Measurements from ENCODE around the gene OR2A25. TPM values are rescaled to one million over a fixed set of nuclear protein-coding genes. Genes with fewer than 3 reads are reported as not detected.

Gene OR2A25
- total RNA-seq, 1 experiment from 2014 or later: 0.13 TPM

- no peak within 1 kb of the TSS for H3K27ac Mint-ChIP-seq
- no peaks in the 10 kb centered on the region; the same call in 1 of the 2 replicates for H3K27me3 Mint-ChIP-seq (ENCODE audit: low read depth)
- H2AFZ ChIP-seq (ENCODE audit: low read length): no peak within 1 kb of the TSS
- no CpG with 5 or more reads among the region's 2 CpGs for WGBS (ENCODE audit: extremely low coverage, insufficient read length, low lambda C conversion rate)
- no peak within 1 kb of the TSS for H2BK5ac ChIP-seq (ENCODE audit: insufficient read length, low read length)
- no peak for DNase-seq
- no peak within 1 kb of the TSS for H2BK15ac ChIP-seq (ENCODE audit: low read depth, low read length)
- H3K4me1 ChIP-seq (ENCODE audit: insufficient read depth, low read length): no peaks in the 10 kb centered on the region
- H3K79me2 ChIP-seq (ENCODE audit: insufficient read depth, low read length): no peaks in the 10 kb centered on the region
- no peaks in the 10 kb centered on the region for H3K4me1 Mint-ChIP-seq
- H2AK5ac ChIP-seq (ENCODE audit: insufficient read length, low read length): no peak within 1 kb of the TSS
- H3K27me3 ChIP-seq (ENCODE audit: insufficient read depth, low read length): no peaks in the 10 kb centered on the region
- no peaks in the 10 kb centered on the region for H4K20me1 ChIP-seq (ENCODE audit: control insufficient read depth, insufficient read depth, insufficient read length)
- no peak within 1 kb of the TSS for H4K8ac ChIP-seq (replicated peaks; ENCODE audit: insufficient read length, low read depth, low read length)
- H2BK20ac ChIP-seq (ENCODE audit: low read depth, low read length, poor library complexity, severe bottlenecking): no peak within 1 kb of the TSS
- H3K14ac ChIP-seq (ENCODE audit: insufficient read depth, low read length): no peak within 1 kb of the TSS
- H4K91ac ChIP-seq (ENCODE audit: insufficient read length, low read depth, low read length): no peak within 1 kb of the TSS
- H3K79me1 ChIP-seq (ENCODE audit: insufficient read depth, low read depth, low read length, poor library complexity, severe bottlenecking): no peaks in the 10 kb centered on the region
- no peak within 1 kb of the TSS for H3K23ac ChIP-seq (ENCODE audit: insufficient read length, low read depth, low read length)
- no peak within 1 kb of the TSS for H3T11ph ChIP-seq (ENCODE audit: low read length)
- no peak within 1 kb of the TSS for H2BK12ac ChIP-seq (ENCODE audit: insufficient read length, low read depth, low read length)
- H3K56ac ChIP-seq (ENCODE audit: insufficient read length, low read depth, low read length): no peak within 1 kb of the TSS
- no peak within 1 kb of the TSS for H3K4me2 ChIP-seq (ENCODE audit: insufficient read depth, insufficient read length, low read length)
- no peak for TF ChIP-seq CTCF (conservative IDR thresholded peaks at IDR 0.05)
- no peaks in the 10 kb centered on the region for H3K36me3 Mint-ChIP-seq (ENCODE audit: insufficient read depth in 1 of 3, low read depth in 3 of 3)
- H3K9me3 ChIP-seq (ENCODE audit: control insufficient read depth, low read depth, low read length): no peaks in the 10 kb centered on the region
- H3K4me3 Mint-ChIP-seq: no peak within 1 kb of the TSS
- no peak within 1 kb of the TSS for H3K18ac ChIP-seq (ENCODE audit: insufficient read length, low read depth, low read length)
- H3K27ac ChIP-seq (ENCODE audit: insufficient read length, low read depth, low read length): no peak within 1 kb of the TSS
- H4K5ac ChIP-seq (ENCODE audit: insufficient read length, low read depth, low read length): no peak within 1 kb of the TSS
- H3K9me3 Mint-ChIP-seq: no peaks in the 10 kb centered on the region
- H3K4ac ChIP-seq (ENCODE audit: low read depth, low read length): no peak within 1 kb of the TSS
- H3K23me2 ChIP-seq (ENCODE audit: insufficient read length, low read depth, low read length, poor library complexity, severe bottlenecking): no peaks in the 10 kb centered on the region
- no peak within 1 kb of the TSS for H3K9ac ChIP-seq (ENCODE audit: extremely low read depth, insufficient read length, low read length)
- H2BK120ac ChIP-seq (ENCODE audit: low read depth, low read length, poor library complexity, severe bottlenecking): no peak within 1 kb of the TSS
These were observed 39.7 kb downstream of the OR2A25 start, which contains the start of gene OR2A2 for GRCh38 chr7:144109283-144109682. TSS of gene OR2A2 (plus strand) at chr7:144109583. CDS start at chr7:144109583, 0 bp downstream.
